Fibroblast of lung (primary cell): ENCODE measurements around the gene RPS27.
"Not testable (repeated sequence)": the region's sequence is repeated elsewhere in the genome, so short reads cannot be mapped to it uniquely, and the experiment has no call there.

ENCODE experiments used
- CTCF ChIP-seq, 2 donors: IDR thresholded peaks in 1 of 2; conservative IDR thresholded peaks in 1 of 2; 1 replicate in 1 of 2; 2 replicates in 1 of 2; pipeline ENCODE4 v1.5.1; 2011 to 2012; ENCODE audit warnings: low read length in 2 of 2, control low read depth in 1 of 2, inconsistent platforms in 1 of 2, low read depth in 1 of 2, mild to moderate bottlenecking in 1 of 2
- EZH2 ChIP-seq: IDR thresholded peaks from 2 replicates; pipeline ENCODE4 v1.5.1; 2012; ENCODE audit warnings: low read length, control low read depth, mild to moderate bottlenecking; ENCODE audit errors: missing control alignments

GRCh38 chr1:154033697-154034096 lies 43.1 kb downstream of the RPS27 start:
- TF ChIP-seq CTCF (conservative IDR thresholded peaks at IDR 0.05 in 1 of 2, IDR thresholded peaks at IDR 0.05 in 1 of 2; ENCODE audit: low read depth in 1 of 2, low read length in 2 of 2); EZH2: not testable (repeated sequence)
